ENCODE data around the gene MRPS7.
A peak's percentile ranks its signal among the peaks of the same experiment; 100 is the strongest.
"Not testable (repeated sequence)": the region's sequence is repeated elsewhere in the genome, so short reads cannot be mapped to it uniquely, and the experiment has no call there.

MRPS7 gene

DNA sequence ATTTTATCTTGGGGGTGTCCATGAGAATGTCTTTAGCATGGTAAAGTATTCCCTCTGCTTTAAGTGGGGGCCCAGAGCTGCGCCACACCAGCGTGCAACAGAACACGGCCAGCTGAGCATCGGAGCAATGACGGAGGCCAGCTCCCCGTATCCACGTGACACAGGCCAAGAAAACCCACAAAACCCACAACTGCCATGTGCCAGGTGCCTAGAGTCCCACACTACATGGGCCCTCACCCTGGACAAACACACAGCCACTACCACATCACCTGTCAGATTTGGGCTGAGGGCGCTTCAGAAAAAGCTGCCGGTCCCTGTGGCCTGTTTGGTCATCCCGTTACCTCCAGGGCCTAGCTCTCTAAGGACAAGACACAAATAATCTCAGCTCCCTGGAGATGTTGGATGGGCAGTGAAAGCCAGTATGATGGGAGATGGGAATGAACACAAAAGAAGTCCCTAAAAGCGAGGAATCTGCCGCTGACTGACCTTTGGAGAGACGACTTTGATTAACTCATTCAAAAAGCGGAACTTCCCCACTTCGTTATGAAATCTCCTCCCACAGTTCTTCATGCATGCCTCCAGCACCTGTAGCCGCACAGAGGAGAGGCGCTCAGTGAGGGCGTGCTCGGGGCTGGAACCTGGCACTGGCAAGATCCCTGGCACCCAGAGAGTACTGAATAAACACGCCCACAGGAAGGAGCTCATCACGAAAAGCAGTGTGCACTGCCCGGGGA, 17.4 kb upstream of the MRPS7 start:
- DNase-seq: no peak

DNA sequence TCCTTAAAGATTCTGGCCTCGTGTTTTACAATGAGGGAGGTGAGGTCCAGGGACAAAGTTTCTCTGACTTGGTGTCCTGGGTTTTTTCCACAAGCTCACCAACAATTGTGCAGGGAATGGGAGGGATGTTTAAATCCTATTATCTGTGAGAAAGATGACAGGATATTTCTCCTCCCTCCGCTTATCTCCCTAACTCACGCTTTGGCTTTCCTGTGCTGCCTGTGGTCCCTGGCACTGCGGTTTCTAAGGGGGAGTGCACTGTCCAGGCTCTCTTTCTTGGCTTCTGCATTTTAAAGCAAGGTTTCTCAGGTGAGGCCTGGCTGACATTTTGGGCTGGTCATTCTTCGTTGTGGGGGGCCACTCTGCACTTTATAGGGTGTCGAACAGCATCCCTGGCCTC, 16.7 kb upstream of the MRPS7 start:
- DNase-seq: no peak

DNA sequence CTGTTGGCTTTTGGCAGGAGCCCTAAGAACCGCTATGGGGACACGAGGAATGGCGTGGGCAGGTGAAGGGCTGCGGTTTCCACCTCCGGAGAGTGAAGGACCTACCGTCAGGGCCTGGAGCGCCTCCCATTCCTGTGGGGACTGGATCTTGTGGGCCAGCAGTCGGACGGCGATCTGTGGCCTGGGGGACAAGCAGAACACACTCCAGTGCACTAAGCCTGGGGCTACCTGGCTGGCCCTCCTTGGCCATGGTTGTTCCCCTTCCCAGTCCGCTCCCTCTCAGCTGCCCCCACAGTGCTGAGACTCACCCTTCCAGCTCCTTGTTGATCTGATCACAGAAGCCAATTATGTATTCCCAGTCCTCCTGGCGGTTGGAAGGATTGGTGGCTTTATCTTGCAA, 15.3 kb upstream of the MRPS7 start:
- DNase-seq: no peak

DNA sequence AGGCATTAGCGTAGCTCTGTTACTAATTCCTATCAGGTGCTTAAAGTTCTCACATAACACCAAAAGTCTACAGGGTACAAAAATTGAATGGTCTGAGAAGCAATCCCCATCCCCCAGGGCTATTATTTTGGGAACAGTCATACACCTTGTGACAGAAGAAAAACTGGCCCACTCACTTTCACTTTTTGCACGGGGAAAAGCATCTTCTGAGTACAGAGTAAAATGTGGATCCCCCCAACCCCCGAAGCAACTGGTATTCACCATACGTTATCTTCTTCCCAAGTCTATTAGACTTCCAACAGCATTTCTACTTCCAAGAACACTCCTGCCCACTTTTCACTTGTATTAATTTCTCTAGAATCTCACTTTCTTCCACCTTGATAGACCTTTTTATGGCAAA, 12.1 kb upstream of the MRPS7 start:
- peak; percentile 39 for DNase-seq

DNA sequence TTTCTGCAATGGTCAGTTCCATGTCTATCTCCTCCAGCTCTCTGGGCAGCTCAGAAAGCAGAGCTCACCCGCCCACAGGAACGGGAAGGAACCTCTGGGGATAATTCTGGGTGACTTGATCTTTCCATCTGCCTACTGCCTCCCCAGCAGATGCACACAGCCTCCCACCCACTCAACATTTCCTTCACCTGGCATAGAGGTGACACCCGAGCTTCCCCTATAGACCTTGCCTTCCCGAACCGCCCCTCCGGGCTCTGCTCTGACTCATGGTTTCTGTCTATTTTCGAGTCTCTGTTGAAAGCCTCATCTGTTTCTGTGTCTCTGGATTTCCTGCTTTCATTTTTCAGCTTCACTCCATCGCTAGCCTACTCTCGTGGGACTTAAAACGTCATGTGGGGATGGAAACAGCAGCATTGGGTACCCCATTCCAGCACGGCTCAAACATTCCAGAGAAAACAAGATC, 11.6 kb upstream of the MRPS7 start:
- peak; percentile 92 for DNase-seq

DNA sequence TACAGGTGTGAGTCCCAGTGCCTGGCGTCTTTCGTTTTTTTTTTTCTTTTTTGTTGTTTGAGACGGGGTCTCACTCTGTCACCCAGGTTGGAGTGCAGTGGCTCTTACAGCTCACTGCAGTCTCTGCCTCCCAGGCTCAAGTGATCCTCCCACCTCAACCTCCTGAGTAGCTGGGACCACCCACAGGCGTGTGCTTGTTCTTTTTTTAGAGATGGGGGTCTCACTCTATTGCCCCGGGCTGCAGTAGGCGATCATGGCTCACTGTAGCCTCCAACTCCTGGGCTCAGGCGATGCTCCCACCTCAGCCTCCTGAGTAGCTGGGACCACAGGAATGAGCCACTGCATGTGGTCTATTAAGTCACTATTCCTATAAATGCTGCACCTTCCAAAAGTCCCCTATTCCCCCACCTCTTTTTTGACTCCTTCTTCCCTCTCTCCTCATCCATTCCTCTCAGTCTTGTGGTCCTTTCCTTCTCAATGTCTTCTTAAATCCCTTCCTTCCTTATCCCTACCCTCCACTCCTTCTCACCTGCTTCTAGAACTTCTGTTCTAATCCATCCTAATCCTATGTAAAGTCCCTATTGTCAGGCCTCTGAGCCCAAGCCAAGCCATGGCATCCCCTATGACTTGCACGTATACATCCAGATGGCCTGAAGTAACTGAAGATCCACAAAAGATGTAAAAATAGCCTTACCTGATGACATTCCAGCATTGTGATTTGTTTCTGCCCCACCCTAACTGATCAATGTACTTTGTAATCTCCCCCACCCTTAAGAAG, 9.5 kb upstream of the MRPS7 start:
- no peak for DNase-seq

DNA sequence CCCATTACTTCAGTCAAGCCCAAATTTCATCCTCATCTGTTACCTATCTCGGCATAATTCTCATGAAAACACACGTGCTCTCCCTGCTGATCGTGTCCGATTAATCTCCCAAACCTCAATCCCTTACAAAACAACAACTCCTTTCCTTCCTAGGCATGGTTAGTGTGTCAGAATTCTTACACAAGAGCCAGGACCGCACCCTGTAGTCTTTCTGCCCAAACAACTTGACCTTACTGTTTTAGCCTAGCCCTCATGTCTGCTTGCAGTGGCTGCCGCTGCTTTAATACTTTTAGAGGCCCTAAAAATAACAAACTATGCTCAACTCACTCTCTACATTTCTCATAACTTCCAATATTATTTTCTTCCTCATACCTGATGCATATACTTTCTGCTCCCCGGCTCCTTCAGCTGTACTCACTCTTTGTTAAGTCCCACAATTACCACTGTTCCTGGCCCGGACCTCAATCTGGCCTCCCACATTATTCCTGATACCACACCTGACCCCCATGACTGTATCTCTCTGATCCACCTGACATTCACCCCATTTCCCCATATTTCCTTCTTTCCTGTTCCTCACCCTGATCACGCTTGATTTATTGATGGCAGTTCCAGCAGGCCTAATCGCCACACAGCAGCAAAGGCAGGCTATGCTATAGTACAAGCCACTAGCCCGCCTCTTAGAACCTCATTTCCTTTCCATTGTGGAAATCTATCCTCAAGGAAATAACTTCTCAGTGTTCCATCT, 5.6 kb upstream of the MRPS7 start:
- not testable (repeated sequence) for DNase-seq

DNA sequence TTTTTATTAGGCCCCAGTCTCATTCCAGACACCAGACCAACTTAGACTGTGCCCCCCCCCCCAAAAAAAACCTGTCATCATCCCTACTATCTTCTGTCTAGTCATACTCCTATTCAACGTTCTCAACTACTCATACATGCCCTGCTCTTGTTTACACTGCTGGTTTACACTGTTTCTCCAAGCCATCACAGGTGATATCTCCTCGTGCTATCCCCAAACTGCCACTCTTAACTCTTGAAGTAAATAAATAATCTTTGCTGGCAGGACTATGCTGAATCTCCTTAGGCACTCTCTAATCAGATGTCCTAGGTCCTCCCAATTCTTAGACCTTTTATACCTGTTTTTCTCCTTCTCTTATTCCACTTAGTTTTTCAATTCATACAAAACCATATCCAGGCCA, 4.5 kb upstream of the MRPS7 start:
- not testable (repeated sequence) for DNase-seq

DNA sequence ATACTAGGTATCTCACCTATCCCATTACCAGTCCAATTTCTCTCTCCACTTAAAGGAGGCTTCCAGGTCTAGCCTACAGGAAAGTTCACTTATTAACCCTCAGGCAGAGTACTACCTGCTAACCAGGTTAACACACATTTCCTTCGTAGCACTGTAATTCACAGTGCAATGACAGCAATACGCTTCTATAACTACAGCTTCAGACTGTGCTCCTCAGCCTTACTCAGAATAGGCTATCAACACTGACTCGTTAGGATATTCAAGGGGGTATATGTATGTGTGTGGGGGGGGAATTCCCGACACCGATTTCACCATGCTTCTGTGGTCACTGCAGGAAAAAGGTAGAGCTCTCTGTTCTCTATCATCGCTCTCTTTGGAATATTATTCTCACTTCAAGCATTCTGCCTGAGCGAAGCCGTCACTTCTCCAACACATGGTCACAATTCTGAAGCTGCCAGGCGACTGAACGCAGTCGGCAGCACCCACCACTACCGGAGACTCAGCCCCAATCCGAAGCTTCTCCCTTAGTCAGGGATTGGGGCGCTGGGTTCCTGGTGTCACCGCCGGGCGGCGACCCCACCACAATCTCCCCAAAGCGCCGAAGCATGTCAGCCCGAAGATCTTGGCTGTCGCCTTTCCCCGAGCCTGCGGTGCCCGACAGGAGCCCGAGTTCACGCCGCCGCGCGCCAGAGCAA, 891 bp upstream of the MRPS7 start:
- peak; percentile 71 for DNase-seq

DNA sequence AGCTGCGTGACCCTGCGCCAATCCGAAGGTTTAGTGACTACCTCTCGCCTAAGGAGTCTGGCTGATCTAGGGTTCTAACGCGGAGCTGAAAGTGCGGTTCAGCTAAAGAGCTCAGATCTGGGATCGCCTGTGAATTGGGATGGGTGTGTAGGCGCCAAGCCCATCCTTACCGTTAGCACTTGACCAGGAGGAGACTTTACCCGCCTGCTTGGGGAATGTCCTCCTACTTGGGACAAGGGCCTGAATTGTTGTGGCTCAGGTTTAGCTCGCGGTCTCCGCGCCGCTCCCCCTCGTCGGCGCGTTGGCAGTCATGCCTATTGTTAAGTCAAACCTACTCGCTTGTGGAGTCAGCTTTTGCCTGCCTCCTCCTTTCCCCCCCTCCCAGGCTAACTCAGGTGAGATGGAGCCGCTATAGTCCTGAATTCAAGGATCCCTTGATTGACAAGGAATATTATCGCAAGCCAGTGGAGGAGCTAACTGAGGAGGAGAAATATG, 480 bp downstream of the MRPS7 start:
- no peak for DNase-seq

DNA sequence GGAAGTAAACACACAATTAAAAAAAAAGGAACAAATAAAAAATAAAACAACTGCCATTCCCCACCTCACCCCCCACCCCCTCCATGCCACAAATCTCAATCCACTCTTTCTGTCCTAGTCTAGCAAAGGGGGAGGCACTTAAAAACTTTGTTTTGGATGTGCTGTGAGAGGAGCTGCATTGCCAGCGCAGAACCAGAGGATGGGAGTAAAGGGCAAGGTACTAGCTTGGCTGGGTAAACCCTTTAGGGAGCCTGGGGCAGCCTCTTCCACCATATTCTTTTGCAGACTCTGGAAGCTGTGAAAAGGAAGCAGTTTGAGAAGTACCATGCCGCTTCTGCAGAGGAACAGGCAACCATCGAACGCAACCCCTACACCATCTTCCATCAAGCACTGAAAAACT, 1.4 kb downstream of the MRPS7 start:
- DNase-seq: no peak

DNA sequence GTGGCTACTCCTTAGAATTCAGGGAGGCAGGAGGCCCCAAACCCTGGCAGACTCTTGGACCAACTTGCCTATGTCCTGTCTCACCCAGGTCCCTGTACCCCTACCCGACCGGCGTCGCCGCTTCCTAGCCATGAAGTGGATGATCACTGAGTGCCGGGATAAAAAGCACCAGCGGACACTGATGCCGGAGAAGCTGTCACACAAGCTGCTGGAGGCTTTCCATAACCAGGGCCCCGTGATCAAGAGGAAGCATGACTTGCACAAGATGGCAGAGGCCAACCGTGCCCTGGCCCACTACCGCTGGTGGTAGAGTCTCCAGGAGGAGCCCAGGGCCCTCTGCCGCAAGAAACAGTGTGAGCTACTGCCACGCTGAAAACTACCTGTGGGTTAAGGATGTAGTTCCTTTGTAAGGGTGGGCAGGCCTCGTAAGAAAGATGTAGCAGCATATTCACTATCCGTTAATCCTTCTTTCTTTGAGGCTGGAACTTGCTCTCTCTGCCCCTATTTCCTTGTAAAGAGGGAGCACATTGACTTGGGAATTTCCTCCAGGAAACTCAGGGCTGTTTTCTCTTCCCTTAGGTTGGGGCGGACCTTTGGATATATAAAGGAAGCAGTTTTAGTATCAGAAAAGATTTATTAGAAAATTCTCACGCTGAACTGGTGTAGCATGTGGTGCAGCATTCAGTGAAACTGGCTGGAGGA, 4.1 kb downstream of the MRPS7 start:
- DNase-seq: no peak

DNA sequence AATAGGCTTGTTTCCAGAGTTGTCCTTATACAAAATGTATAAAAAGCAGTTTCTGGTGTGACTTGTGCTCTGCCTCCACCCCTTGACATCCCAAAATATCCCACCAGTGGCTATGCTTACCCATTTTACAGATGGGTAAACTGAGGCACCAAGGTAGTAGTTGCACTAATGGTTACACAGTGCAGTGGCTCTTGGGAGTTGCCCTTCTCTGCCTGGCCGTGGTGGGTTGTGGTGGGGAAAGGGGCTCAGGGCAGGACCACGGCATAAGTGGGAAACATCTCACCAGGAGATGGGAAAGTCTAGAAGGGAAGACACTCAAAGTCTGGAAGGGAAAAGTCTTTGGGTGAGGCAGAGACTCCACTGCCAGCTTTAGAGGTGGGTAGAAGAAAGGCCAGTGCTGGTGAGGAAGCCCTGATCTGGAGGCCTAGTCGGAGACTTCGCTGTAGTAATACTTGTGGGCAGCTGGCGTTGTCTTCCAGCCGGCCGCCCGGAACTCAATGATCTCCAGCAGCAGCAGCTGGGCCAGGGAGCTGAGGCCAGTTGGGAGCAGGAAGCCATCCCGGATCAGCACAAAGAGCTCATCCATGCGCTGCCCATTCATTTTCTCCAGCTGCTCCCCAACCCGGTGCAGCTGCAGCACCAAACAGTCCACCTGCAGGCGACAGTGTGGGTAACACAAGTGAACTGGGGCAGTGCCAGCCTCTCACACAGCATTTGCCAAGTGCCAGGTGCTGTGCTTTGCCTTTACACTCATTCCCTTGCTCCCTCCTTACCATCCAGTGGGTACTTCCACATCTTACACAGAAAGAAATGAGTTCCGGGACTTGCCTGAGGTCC, 4.9 kb downstream of the MRPS7 start:
- DNase-seq: no peak

DNA sequence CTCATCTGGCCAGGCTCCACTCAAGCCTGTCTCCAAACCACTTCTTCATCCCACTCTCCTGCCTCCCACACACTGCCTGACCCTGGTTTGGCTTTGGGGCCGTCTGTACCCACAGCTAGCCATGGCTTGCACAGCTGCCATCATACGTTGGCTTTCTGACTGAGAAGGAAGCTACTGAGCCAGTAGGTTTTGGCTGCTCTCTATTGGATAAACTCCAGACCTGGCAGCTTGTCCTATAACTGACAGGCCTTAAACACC, 5.4 kb downstream of the MRPS7 start:
- no peak for DNase-seq

DNA sequence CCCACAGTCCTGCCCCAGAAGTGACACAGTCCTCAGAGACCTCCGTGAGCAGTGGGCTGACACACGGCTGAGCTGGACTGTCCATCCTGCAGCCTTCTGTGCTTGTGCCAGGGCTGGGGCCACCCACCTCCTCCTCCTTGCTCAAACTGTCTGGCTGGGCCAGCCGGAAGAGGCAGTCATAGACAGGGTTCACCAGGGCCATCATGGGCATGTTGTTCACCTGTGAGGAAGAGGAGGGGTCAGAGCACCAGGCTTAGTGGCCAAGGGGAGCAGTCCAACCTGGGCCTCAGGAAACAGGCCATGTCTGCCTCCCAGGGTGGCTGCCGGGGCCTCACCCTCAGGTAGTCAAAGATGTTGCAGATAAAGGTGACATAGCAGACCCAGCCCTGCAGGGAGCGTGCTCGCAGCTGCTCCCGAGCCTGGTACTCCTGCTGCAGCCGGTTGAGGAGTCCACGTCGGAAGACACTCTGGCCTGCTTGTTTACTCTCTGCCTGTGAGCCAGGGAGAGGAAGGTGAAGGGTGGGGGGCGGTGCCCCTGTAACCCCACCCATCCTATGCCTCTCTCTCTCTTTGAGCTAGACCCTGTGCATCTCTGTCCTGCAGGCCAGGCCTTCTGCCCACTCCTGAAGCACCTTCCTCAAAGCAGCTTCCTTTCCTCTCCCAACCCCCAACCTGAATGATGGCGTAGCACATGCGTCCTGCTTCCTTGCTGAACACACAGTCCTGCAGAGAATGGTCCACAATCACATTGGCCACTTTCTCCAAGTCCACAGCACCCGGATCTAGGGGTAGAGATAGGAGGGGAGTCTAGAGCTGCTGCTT, 5.9 kb downstream of the MRPS7 start:
- no peak for DNase-seq

DNA sequence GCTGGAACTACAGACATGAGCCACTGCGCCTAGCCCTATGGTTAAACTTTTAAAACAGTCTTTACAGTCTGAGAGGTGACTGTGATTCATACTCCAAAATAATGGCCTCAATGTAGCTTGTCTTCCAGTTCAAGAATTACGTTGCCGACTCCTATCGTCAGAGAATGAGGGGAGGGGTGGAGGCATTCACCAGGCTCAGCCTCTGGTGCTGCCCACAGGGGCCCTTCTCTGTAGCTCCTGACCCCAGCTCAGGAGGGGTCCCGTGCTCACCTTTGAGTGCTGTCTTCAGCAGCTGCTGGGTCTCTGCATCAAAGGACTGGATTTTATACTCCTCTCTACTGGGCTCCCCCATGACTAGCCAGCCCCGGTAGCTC, 8.2 kb downstream of the MRPS7 start:
- peak; percentile 34 for DNase-seq

DNA sequence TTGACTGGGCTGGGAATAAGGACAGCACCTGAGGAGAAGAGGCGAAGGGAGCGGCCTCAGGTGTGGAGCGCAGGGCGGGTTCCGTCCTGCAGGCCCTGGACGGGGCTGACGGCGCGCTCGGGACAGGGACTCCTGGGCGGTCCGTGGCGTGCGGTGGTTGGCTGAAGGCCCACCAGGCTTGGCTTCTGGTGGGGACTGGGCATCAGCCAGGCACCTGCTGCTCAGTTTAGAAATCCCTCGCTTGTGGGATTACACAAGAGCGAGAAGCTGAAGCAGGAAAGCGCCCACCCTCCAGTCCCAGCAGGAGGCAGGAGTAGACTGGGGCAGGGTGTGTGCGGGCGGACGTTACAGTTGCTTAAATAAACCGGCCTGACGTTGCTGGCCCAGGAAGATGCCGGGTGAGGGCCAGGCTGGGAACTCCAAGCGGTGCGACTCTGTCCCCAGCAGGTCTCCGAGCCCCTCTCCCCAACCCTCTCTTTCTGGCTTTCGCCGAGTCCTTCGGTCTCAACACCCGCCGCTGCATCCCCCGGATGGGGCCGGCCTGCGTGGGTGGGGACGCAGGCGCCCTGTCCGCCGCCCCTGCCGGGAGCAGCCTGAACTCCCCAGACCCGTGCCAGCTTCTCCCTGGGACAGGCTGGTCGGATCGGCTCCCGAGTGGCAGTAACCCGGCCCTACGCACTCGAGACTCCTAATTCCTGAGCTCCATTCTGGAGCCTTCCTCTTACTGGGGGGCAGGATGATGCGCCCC, 8.7 kb downstream of the MRPS7 start:
- peak; percentile 79 for DNase-seq

DNA sequence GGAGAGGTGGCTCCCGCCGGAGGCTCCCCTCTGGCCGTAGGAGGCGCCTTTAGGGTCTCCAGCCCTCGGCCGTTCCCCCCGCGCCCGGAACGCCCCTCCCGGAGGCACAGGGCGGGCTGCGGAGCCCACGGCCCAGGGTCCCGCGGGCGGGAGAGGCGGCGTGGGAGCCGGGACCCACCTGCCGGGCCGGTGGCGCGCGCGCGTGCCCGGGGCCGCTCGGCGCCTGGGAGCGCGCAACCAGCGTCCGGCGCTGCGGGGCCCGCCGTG, 9.2 kb downstream of the MRPS7 start, which contains the start of gene MIF4GD:
Gene MIF4GD (minus strand): TSS at position 266 of the 267 bp plus-strand sequence. CDS start 1,036 bp downstream, outside the sequence.
- DNase-seq: no peak

DNA sequence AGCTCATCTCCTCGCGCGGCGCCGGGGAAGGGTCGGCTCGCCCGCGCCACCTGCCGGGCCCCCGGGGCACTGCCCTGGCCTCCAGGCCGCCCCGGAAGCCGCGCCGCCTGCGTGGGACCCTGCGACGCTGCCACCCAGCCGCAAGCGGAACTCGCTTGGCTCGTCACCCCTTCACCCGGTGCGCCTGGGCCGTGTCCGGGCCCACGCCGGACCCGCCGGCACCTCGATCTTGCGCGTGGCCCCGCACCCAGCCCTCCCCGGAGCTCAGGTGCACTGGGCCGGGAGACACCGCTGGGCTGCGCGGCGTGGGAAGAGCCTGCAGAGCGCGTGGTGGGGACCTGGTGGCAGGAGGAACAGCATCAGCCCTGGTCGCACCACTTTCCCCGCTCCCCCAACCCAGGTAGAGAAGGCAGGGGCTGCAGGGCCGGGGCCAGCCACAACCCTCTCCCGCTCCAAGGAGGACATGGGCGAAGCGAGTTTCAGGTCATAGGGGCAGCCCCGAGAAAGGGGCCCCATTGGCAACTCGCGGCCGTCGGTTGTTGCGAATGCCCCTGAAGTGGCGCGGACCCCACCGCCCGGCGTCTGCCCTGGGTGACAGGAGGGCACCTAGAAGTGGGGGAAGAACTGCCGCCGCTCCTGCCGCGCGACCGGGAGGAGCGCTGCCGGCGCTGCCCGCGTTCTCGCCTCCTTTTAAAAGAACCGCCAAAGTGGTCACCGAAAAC, 9.7 kb downstream of the MRPS7 start:
- peak; percentile 91 for DNase-seq
